Kidney (tissue), 22 donors: ENCODE results near the gene TECRL. TPM values are rescaled to one million over a fixed set of nuclear protein-coding genes. Genes with fewer than 3 reads are reported as not detected.

Source experiments
- DNase-seq, 5 donors: peaks; one replicate each; pipeline ENCODE4 v3.0.0-alpha.2; 2013 to 2020
- FAIRE-seq: peaks from 2 replicates; lab custom pipeline; 2012; peaks lifted over from hg19 to GRCh38; lab: Jason Lieb, UNC
- H3K27ac ChIP-seq, 2 donors: one replicate each; pipeline ENCODE4 v1.7.0; 2013; ENCODE audit warnings: low read depth in 2 of 2, low read length in 2 of 2, inconsistent platforms in 1 of 2
- H3K27me3 ChIP-seq: one replicate; pipeline ENCODE4 v1.7.1; 2013; ENCODE audit warnings: low read length, inconsistent platforms; ENCODE audit not compliant: control insufficient read depth, insufficient read depth
- H3K36me3 ChIP-seq, 3 donors: one replicate each; pipeline versions ENCODE4 v1.7.0 to v1.7.1; 2013; ENCODE audit warnings: low read length in 3 of 3, control low read depth in 1 of 3, inconsistent platforms in 1 of 3; ENCODE audit not compliant: insufficient read depth in 3 of 3, control insufficient read depth in 2 of 3
- H3K4me1 ChIP-seq, 3 donors: one replicate each; pipeline versions ENCODE4 v1.7.0 to v1.7.1; 2013; ENCODE audit warnings: low read length in 3 of 3, inconsistent platforms in 1 of 3, low read depth in 1 of 3; ENCODE audit not compliant: control insufficient read depth in 2 of 3, insufficient read depth in 2 of 3
- H3K4me3 ChIP-seq, 3 donors: one replicate each; pipeline versions ENCODE4 v1.7.0 to v1.8.1; 2013; ENCODE audit warnings: low read length in 3 of 3, control low read depth in 1 of 3, inconsistent platforms in 1 of 3
- H3K9ac ChIP-seq, 3 donors: one replicate each; pipeline versions ENCODE4 v1.7.0 to v1.7.1; 2013; ENCODE audit warnings: low read length in 3 of 3, control low read depth in 1 of 3, inconsistent platforms in 1 of 3
- H3K9me3 ChIP-seq, 3 donors: one replicate each; pipeline versions ENCODE4 v1.7.0 to v1.7.1; 2013; ENCODE audit warnings: low read length in 3 of 3, control low read depth in 1 of 3, inconsistent platforms in 1 of 3; ENCODE audit not compliant: control insufficient read depth in 2 of 3, insufficient read depth in 1 of 3
- intact Hi-C: fragments of 100-400 bp; cut with DNase I; formaldehyde crosslinking; loops from one replicate; pipeline ENCODE4 v1.11.1; 2022
- long read RNA-seq, 10 donors: library from polyadenylated mRNA in 1 of 10; unstranded in 1 of 10; transcript quantifications; one replicate each; pipeline ENCODE4 v2.0.0 and lab custom pipeline, GENCODE V29; 2021 to 2026
- polyA plus RNA-seq: library from polyadenylated mRNA; stranded (reverse); fragments of 350-450 nt; fragmentation: Illumina TruSeq; extraction: RNeasy Lipid Tissue Mini Kit (QIAGEN cat#74804); gene quantifications from one replicate; pipeline ENCODE4 v1.2.3, GENCODE V29; 2014; ENCODE audit warnings: low read depth, low replicate concordance; ENCODE audit not compliant: insufficient read depth
- total RNA-seq: library from RNA; stranded (reverse); fragmentation: NEBNext Ultra II Directional; extraction: Animal tissue kit (Norgen Biotek cat#: 25700); gene quantifications from one replicate; pipeline ENCODE4 v1.2.1, GENCODE V29; 2021
- TF ChIP-seq, protein P1 (sequence below): IDR thresholded peaks from 3 replicates; pipeline ENCODE4 v1.5.1; 2012; ENCODE audit warnings: mild to moderate bottlenecking, moderate library complexity, borderline replicate concordance; ENCODE audit not compliant: insufficient read depth; ENCODE audit errors: extremely low read depth
- donor health status: control.
- donor health status: control.
- donor health status: control.
- donor health status: control.
- donor health status: control.
- donor health status: DM: yes; HTN: yes; CAD: no.
- donor health status: Normal renal cell carcinoma (clear cell type).

TECRL gene, protein sequence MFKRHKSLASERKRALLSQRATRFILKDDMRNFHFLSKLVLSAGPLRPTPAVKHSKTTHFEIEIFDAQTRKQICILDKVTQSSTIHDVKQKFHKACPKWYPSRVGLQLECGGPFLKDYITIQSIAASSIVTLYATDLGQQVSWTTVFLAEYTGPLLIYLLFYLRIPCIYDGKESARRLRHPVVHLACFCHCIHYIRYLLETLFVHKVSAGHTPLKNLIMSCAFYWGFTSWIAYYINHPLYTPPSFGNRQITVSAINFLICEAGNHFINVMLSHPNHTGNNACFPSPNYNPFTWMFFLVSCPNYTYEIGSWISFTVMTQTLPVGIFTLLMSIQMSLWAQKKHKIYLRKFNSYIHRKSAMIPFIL
- not detected for total RNA-seq
- not detected for polyA plus RNA-seq
- long read RNA-seq, donor 1, result 0 reads
- long read RNA-seq, donor 2, result 0 reads
- long read RNA-seq, donor 3, result 0 reads
- long read RNA-seq, donor 4, result 0 reads
- long read RNA-seq, donor 5, result 0 reads
- long read RNA-seq, donor 6, result 0 reads
- long read RNA-seq, donor 7, result 0 reads
- long read RNA-seq, donor 8, result 0 reads
- long read RNA-seq, donor 9, result 0 reads
- long read RNA-seq, donor 10, result 0 reads

DNA sequence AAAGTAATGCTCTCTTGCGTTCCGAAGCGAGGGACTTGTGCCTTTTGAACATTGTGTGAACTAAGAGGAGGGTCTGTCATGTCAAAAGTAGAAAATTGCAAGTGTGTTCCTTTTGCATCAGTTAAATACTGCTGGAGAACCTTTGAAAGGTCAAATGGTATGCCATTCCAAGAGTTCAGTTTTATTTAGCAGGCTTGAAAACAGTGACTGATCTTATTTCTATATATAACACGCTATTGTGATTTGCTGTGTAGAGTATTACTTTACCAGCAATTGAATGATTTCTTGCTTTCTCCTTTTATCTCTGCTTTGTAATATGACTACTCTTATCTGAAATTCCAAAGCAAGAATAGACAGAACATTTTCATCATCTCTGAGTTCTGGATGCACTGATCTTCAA lies at the start of gene TECRL:
Gene TECRL, minus strand, starts transcription at position 151 of the 400 bp plus-strand sequence. Its CDS starts 99 bp downstream, at position 52.
- Histone ChIP-seq H3K36me3 (no peaks in the 10 kb centered on the region), H3K4me3 (no peak within 1 kb of the TSS), H3K27me3 (no peaks in the 10 kb centered on the region), H3K4me1 (no peaks in the 10 kb centered on the region), H3K9me3 (no peaks in the 10 kb centered on the region), H3K27ac (no peak within 1 kb of the TSS), H3K9ac (no peak within 1 kb of the TSS)
- DNase-seq (no peak), FAIRE-seq (no peak)
- intact Hi-C loops, result no loop called here
- TF ChIP-seq, protein P1, sequence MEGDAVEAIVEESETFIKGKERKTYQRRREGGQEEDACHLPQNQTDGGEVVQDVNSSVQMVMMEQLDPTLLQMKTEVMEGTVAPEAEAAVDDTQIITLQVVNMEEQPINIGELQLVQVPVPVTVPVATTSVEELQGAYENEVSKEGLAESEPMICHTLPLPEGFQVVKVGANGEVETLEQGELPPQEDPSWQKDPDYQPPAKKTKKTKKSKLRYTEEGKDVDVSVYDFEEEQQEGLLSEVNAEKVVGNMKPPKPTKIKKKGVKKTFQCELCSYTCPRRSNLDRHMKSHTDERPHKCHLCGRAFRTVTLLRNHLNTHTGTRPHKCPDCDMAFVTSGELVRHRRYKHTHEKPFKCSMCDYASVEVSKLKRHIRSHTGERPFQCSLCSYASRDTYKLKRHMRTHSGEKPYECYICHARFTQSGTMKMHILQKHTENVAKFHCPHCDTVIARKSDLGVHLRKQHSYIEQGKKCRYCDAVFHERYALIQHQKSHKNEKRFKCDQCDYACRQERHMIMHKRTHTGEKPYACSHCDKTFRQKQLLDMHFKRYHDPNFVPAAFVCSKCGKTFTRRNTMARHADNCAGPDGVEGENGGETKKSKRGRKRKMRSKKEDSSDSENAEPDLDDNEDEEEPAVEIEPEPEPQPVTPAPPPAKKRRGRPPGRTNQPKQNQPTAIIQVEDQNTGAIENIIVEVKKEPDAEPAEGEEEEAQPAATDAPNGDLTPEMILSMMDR, result no peak

DNA sequence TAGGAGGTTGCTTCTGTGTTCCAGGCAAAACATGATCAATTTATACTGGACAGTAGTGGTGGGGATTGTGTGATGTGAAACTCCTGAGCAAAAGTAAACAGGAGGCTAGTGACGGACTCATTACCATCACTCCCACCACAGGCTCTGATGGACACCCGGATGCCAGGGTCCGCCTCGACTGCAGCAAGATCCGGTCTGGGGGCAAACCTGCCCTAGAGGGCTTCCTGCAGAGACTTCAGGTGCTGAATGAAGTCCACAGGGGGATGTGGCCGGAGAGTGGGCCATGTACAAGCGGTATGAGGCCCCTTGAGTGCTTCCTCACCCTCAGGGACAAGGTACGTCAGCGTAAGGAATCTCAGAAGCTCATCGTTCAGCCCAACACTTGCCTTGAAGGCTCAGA lies 23.4 kb upstream of the TECRL start:
- FAIRE-seq (no peak), DNase-seq (no peak)
- intact Hi-C loops, result no loop called here

DNA sequence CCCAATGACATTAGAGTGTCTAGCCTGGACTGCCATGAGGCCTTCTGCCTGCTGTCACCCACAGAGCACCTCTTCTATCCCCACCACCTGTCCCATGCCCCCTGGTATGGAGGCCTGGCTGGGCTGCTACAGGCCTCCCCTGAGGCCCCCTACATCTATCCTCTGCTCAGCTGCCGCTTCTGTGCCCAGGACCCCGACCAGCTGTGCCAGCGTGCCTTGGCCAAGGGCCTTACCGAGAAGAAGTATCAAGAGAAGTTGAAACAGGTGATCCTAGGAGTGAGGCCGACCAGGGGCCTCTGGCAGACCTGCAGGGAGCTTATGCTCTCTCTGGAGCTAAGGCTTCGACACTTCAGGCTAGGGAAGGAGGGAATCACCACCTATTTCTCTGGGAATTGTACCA lies 21.7 kb upstream of the TECRL start:
- FAIRE-seq (no peak), DNase-seq (no peak)
- Histone ChIP-seq H3K27me3 (no peaks in the 10 kb centered on the region), H3K4me3 (no peak overlapping the region), H3K27ac (no peak overlapping the region), H3K4me1 (no peaks in the 10 kb centered on the region), H3K9me3 (peaks cover 0 to 15% (median 0%) of the 10 kb centered on the region in 3 donors), H3K9ac (no peak overlapping the region), H3K36me3 (no peaks in the 10 kb centered on the region)
- intact Hi-C loops, result no loop called here
- TF ChIP-seq, protein P1, result no peak

More for the DNA sequence above, 23.4 kb upstream of the TECRL start:
- no peaks in the 10 kb centered on the region for H3K36me3 ChIP-seq
- H3K4me3 ChIP-seq, result no peak overlapping the region
- H3K4me1 ChIP-seq, result no peaks in the 10 kb centered on the region
- TF ChIP-seq, protein P1, result no peak
- no peaks in the 10 kb centered on the region for H3K27me3 ChIP-seq
- H3K27ac ChIP-seq, result no peak overlapping the region
- peaks cover 0 to 15% (median 0%) of the 10 kb centered on the region in 3 donors for H3K9me3 ChIP-seq
- no peak overlapping the region for H3K9ac ChIP-seq
